ENCODE data around the gene CLCN2.

GRCh38 chr3:184371570-184372018 is 10.2 kb upstream of the CLCN2 start:
- peak; percentile 97 for TF ChIP-seq CTCF (conservative IDR thresholded peaks at IDR 0.05; ENCODE audit: low read depth, low read length)
- TF ChIP-seq EZH2phosphoT487 (IDR thresholded peaks at IDR 0.05; ENCODE audit: borderline replicate concordance, low read length) = no peak
- no peak for TF ChIP-seq EZH2 (IDR thresholded peaks at IDR 0.05; ENCODE audit: low read length, unreplicated experiment)

All from PC-3 (cell line).